IMR-90 (cell line): ENCODE data around the gene ACE. TPM values are rescaled to one million over a fixed set of nuclear protein-coding genes. Genes with fewer than 3 reads are reported as not detected.

ENCODE experiments used
- ATAC-seq: fragments of 200-7000 bp; cut with Tn5 transposase; 2 replicates; pipeline ENCODE4 v1.9.1; 2020; ENCODE audit warnings: low read depth, mild to moderate bottlenecking, moderate library complexity
- BruUV-seq: library from RNA; stranded (reverse); fragments of 400-500 nt; replicated peaks from 2 replicates; lab custom pipeline; 2021; lab: Mats Ljungman, UMichigan
- CTCF ChIA-PET: fragments of 300-600 bp; formaldehyde crosslinking; extraction: SDS; loops from one replicate; lab custom pipeline; 2021; ENCODE audit warnings: antibody characterized with exemption; lab: Yijun Ruan, JAX
- POLR2A ChIA-PET: fragments of 300-600 bp; sonication (Branson Sonifier 250); formaldehyde crosslinking; loops from one replicate; lab custom pipeline; 2022; ENCODE audit warnings: antibody characterized with exemption; ENCODE audit not compliant: unreplicated experiment; lab: Charles Lee
- DNase-seq: peaks from one replicate; pipeline ENCODE4 v3.0.0; 2013
- H2AFZ ChIP-seq: replicated peaks from 2 replicates; pipeline ENCODE3; 2013; ENCODE audit warnings: low read length, mild to moderate bottlenecking; ENCODE audit not compliant: poor library complexity
- H2AK5ac ChIP-seq: 2 replicates; pipeline ENCODE4 v1.6.1; 2013; ENCODE audit warnings: low read depth, low read length, inconsistent platforms
- H2AK9ac ChIP-seq: replicated peaks from 2 replicates; pipeline ENCODE3; 2013; ENCODE audit warnings: mild to moderate bottlenecking, low read depth, low read length, moderate library complexity; ENCODE audit not compliant: poor library complexity
- H2BK120ac ChIP-seq: 2 replicates; pipeline ENCODE4 v1.6.1; 2013; ENCODE audit warnings: low read depth, low read length, inconsistent platforms
- H2BK15ac ChIP-seq: 3 replicates; pipeline ENCODE4 v1.6.1; 2013; ENCODE audit warnings: low read depth, low read length, inconsistent platforms
- H2BK20ac ChIP-seq: 2 replicates; pipeline ENCODE4 v1.6.1; 2013; ENCODE audit warnings: low read depth, mild to moderate bottlenecking, inconsistent platforms, low read length, moderate library complexity
- H2BK5ac ChIP-seq: 2 replicates; pipeline ENCODE4 v1.6.1; 2013; ENCODE audit warnings: mild to moderate bottlenecking, low read depth, low read length, inconsistent platforms; ENCODE audit not compliant: poor library complexity, severe bottlenecking
- H3K14ac ChIP-seq: replicated peaks from 2 replicates; pipeline ENCODE4 v1.6.1; 2013; ENCODE audit warnings: low read depth, low read length, inconsistent platforms
- H3K18ac ChIP-seq: 2 replicates; pipeline ENCODE4 v1.6.1; 2013; ENCODE audit warnings: low read depth, low read length, control low read depth
- H3K23ac ChIP-seq: 2 replicates; pipeline ENCODE4 v1.6.1; 2013; ENCODE audit warnings: low read depth, low read length, inconsistent platforms
- H3K27ac ChIP-seq: 2 replicates; pipeline ENCODE4 v1.5.1; 2013; ENCODE audit warnings: mild to moderate bottlenecking, control low read depth, low read length; ENCODE audit not compliant: insufficient read depth
- H3K27me3 ChIP-seq: 2 replicates; pipeline ENCODE4 v1.6.1; 2013; ENCODE audit warnings: low read length; ENCODE audit not compliant: control insufficient read depth, insufficient read depth
- H3K36me3 ChIP-seq: 2 replicates; pipeline ENCODE4 v1.6.1; 2013; ENCODE audit warnings: low read length, mixed read lengths; ENCODE audit not compliant: control insufficient read depth, insufficient read depth
- H3K4ac ChIP-seq: 2 replicates; pipeline ENCODE4 v1.6.1; 2013; ENCODE audit warnings: low read depth, low read length, inconsistent platforms
- H3K4me1 ChIP-seq: 2 replicates; pipeline ENCODE4 v1.6.1; 2013; ENCODE audit warnings: low read length, mixed read lengths; ENCODE audit not compliant: control insufficient read depth, insufficient read depth
- H3K4me2 ChIP-seq: 2 replicates; pipeline ENCODE4 v1.6.1; 2013; ENCODE audit warnings: low read depth, mild to moderate bottlenecking, control low read depth, low read length, moderate library complexity
- H3K4me3 ChIP-seq: 2 replicates; pipeline ENCODE4 v1.5.1; 2013; ENCODE audit warnings: low read depth, mild to moderate bottlenecking, control low read depth, low read length, moderate library complexity; ENCODE audit not compliant: insufficient read depth
- H3K56ac ChIP-seq: 2 replicates; pipeline ENCODE4 v1.6.1; 2013; ENCODE audit warnings: low read length, inconsistent platforms; ENCODE audit not compliant: insufficient read depth; ENCODE audit errors: extremely low read depth
- H3K79me1 ChIP-seq, 2 experiments: 2 replicates each; pipeline ENCODE4 v1.6.1; 2013; ENCODE audit warnings: low read length in 2 of 2, inconsistent platforms in 1 of 2, low read depth in 1 of 2
- H3K9ac ChIP-seq: 2 replicates; pipeline ENCODE4 v1.6.1; 2013; ENCODE audit warnings: low read depth, low read length, control low read depth
- H3K9me1 ChIP-seq: 2 replicates; pipeline ENCODE4 v1.6.1; 2013; ENCODE audit warnings: low read length, inconsistent platforms; ENCODE audit not compliant: insufficient read depth
- H3K9me3 ChIP-seq: 2 replicates; pipeline ENCODE4 v1.6.1; 2013; ENCODE audit warnings: low read length; ENCODE audit not compliant: control insufficient read depth, insufficient read depth
- H4K20me1 ChIP-seq: 2 replicates; pipeline ENCODE4 v1.6.1; 2013; ENCODE audit warnings: low read length, inconsistent platforms; ENCODE audit not compliant: insufficient read depth
- H4K5ac ChIP-seq: 2 replicates; pipeline ENCODE4 v1.6.1; 2013; ENCODE audit warnings: mild to moderate bottlenecking, low read depth, low read length, control low read depth
- H4K8ac ChIP-seq, 2 experiments: 2 replicates each; pipeline ENCODE4 v1.6.1; 2013; ENCODE audit warnings: low read depth in 2 of 2, low read length in 2 of 2, control low read depth in 1 of 2, inconsistent platforms in 1 of 2
- H4K91ac ChIP-seq: 2 replicates; pipeline ENCODE4 v1.6.1; 2013; ENCODE audit warnings: low read depth, low read length, inconsistent platforms; ENCODE audit not compliant: insufficient read depth
- BHLHE40 ChIP-seq: fragments of 150-350 bp; IDR thresholded peaks from 2 replicates; pipeline ENCODE4 v1.6.1; 2016; ENCODE audit warnings: mild to moderate bottlenecking, low read depth, low read length
- CEBPB ChIP-seq: IDR thresholded peaks from 2 replicates; pipeline ENCODE4 v1.6.1; 2012; ENCODE audit warnings: low read depth, low read length, improper control_type of control experiment
- CHD1 ChIP-seq: IDR thresholded peaks from 2 replicates; pipeline ENCODE4 v1.6.1; 2012; ENCODE audit warnings: low read depth, low read length, improper control_type of control experiment
- CTCF ChIP-seq: conservative IDR thresholded peaks from 2 replicates; pipeline ENCODE4 v1.5.1; 2012; ENCODE audit warnings: mild to moderate bottlenecking, low read depth, low read length, improper control_type of control experiment
- ELK1 ChIP-seq: fragments of 150-350 bp; IDR thresholded peaks from 2 replicates; pipeline ENCODE4 v1.6.1; 2016; ENCODE audit warnings: low read depth, mild to moderate bottlenecking, low read length, moderate library complexity, borderline replicate concordance
- FOS ChIP-seq: fragments of 150-350 bp; IDR thresholded peaks from 2 replicates; pipeline ENCODE4 v1.6.1; 2016; ENCODE audit warnings: low read depth, low read length
- MAFK ChIP-seq: IDR thresholded peaks from 2 replicates; pipeline ENCODE4 v1.6.1; 2012; ENCODE audit warnings: low read depth, low read length, improper control_type of control experiment
- MAZ ChIP-seq: IDR thresholded peaks from 2 replicates; pipeline ENCODE4 v1.6.1; 2012; ENCODE audit warnings: low read depth, mild to moderate bottlenecking, low read length, improper control_type of control experiment, moderate library complexity, borderline replicate concordance
- MXI1 ChIP-seq: IDR thresholded peaks from 2 replicates; pipeline ENCODE4 v1.6.1; 2012; ENCODE audit warnings: low read depth, mild to moderate bottlenecking, low read length, moderate library complexity, borderline replicate concordance
- NFE2L2 ChIP-seq: fragments of 150-350 bp; IDR thresholded peaks from 2 replicates; pipeline ENCODE4 v1.6.1; 2016; ENCODE audit warnings: low read depth, mild to moderate bottlenecking, low read length
- POLR2A ChIP-seq: IDR thresholded peaks from 2 replicates; pipeline ENCODE4 v1.6.1; 2012; ENCODE audit warnings: mild to moderate bottlenecking, low read depth, low read length
- RCOR1 ChIP-seq: IDR thresholded peaks from 2 replicates; pipeline ENCODE4 v1.6.1; 2012; ENCODE audit warnings: mild to moderate bottlenecking, low read length, improper control_type of control experiment; ENCODE audit not compliant: insufficient replicate concordance
- RFX5 ChIP-seq: IDR thresholded peaks from 2 replicates; pipeline ENCODE4 v1.8.0; 2012; ENCODE audit warnings: low read depth, mild to moderate bottlenecking, low read length, moderate library complexity
- SMC3 ChIP-seq: fragments of 150-350 bp; IDR thresholded peaks from 2 replicates; pipeline ENCODE4 v1.6.1; 2016; ENCODE audit warnings: low read depth, mild to moderate bottlenecking, antibody characterized with exemption, low read length, moderate library complexity
- USF2 ChIP-seq: fragments of 150-350 bp; IDR thresholded peaks from 2 replicates; pipeline ENCODE4 v1.6.1; 2017; ENCODE audit warnings: mild to moderate bottlenecking, antibody characterized with exemption, low read length, low read depth
- WGBS, 2 experiments: methylation state at CpG; one replicate each; pipeline versions ENCODE4 v1.1.5 to v1.1.7; 2013; ENCODE audit warnings: missing lambda C conversion rate in 2 of 2; ENCODE audit not compliant: insufficient read length in 1 of 2; ENCODE audit errors: extremely low coverage in 2 of 2; 5-methylcytosine and 5-hydroxymethylcytosine counted together
- dilution Hi-C: fragments of 300-500 bp; cut with HindIII; formaldehyde crosslinking; loops from one replicate; pipeline ENCODE4 v1.14.3; 2018; ENCODE audit warnings: low sequenced_read_pairs; ENCODE audit not compliant: unreplicated experiment
- in situ Hi-C: fragments of 300-500 bp; cut with MboI; formaldehyde crosslinking; loops from 3 replicates; pipeline ENCODE4 v1.14.3; 2019; ENCODE audit warnings: low sequenced_read_pairs, inconsistent platforms, mixed read lengths
- intact Hi-C: fragments of 100-400 bp; cut with micrococcal nuclease; formaldehyde crosslinking; loops from 2 replicates; pipeline ENCODE4 v1.10.0; 2022
- polyA plus RNA-seq, 3 experiments: library from polyadenylated mRNA; depleted of rRNA; stranded (reverse); fragments of >200 nt; gene quantifications; 2 replicates each; pipeline ENCODE4 v1.2.3, GENCODE V29; 2012; ENCODE audit warnings: low replicate concordance in 1 of 3
- total RNA-seq: library from RNA; depleted of rRNA; stranded (reverse); fragments of >200 nt; gene quantifications from 2 replicates; pipeline ENCODE4 v1.2.3, GENCODE V29; 2012

Gene ACE
- total and polyA plus RNA-seq, 2 of the 4 experiments (the other 2 are of a cell fraction), result 1.4 to 5.8 TPM

GRCh38 chr17:63533433-63534077 lies 56.7 kb downstream of the ACE start:
- no peak overlapping the region for H4K91ac ChIP-seq
- H3K4me3 ChIP-seq, result no peak overlapping the region
- ChIA-PET CTCF (no interaction called here), POLR2A (no interaction called here)
- peaks cover 3% of the 10 kb centered on the region; the same call in 1 of the 2 replicates for H3K4me1 ChIP-seq
- no TSS peak for BruUV-seq
- H3K27ac ChIP-seq, result no peak overlapping the region
- peaks cover 35% of the 10 kb centered on the region for H3K27me3 ChIP-seq
- no peaks in the 10 kb centered on the region for H3K36me3 ChIP-seq
- no peak for ATAC-seq
- H4K20me1 ChIP-seq, result no peaks in the 10 kb centered on the region
- H2BK120ac ChIP-seq, result no peak overlapping the region
- H4K5ac ChIP-seq, result no peak overlapping the region
- no peaks in the 10 kb centered on the region for H3K79me1 ChIP-seq
- WGBS, 2 experiments, result 72% methylated on average over 15 of the region's 20 CpGs; no CpG with 5 or more reads in 1 of the 2 experiments
- H2AK9ac ChIP-seq, result no peak overlapping the region
- no peak overlapping the region for H2BK5ac ChIP-seq
- H3K9me1 ChIP-seq, result no peaks in the 10 kb centered on the region
- no peak overlapping the region for H2AFZ ChIP-seq
- H2AK5ac ChIP-seq, result no peak overlapping the region
- H2BK20ac ChIP-seq, result no peak overlapping the region
- no peak overlapping the region for H4K8ac ChIP-seq
- no peak overlapping the region for H3K4me2 ChIP-seq
- no peak for DNase-seq
- dilution Hi-C loops (no loop called here), in situ Hi-C loops (no loop called here), intact Hi-C loops (no loop called here)
- H2BK15ac ChIP-seq, result no peak overlapping the region
- no peak overlapping the region for H3K14ac ChIP-seq
- H3K23ac ChIP-seq, result no peak overlapping the region
- H3K18ac ChIP-seq, result no peak overlapping the region
- no peak overlapping the region for H3K56ac ChIP-seq
- no peak overlapping the region for H3K9ac ChIP-seq
- no peak for TF ChIP-seq POLR2A
- no peak for TF ChIP-seq MAFK
- TF ChIP-seq MXI1, result no peak
- no peak for TF ChIP-seq CHD1
- TF ChIP-seq CTCF, result no peak
- TF ChIP-seq FOS, result no peak
- no peak for TF ChIP-seq NFE2L2
- no peak for TF ChIP-seq RCOR1
- TF ChIP-seq SMC3, result no peak
- TF ChIP-seq MAZ, result no peak
- no peak for TF ChIP-seq CEBPB
- no peak for TF ChIP-seq ELK1
- TF ChIP-seq USF2, result no peak
- TF ChIP-seq BHLHE40, result no peak
- TF ChIP-seq RFX5, result no peak
- no peak overlapping the region for H3K4ac ChIP-seq
- no peaks in the 10 kb centered on the region for H3K9me3 ChIP-seq
